ENCODE data around the gene EXOC3L4. TPM values are rescaled to one million over a fixed set of nuclear protein-coding genes. Genes with fewer than 3 reads are reported as not detected.

EXOC3L4 gene
- polyA plus RNA-seq, 1 donor (not counting 4 experiments of a cell fraction or from before 2014, with no cell fraction given), result not detected

DNA sequence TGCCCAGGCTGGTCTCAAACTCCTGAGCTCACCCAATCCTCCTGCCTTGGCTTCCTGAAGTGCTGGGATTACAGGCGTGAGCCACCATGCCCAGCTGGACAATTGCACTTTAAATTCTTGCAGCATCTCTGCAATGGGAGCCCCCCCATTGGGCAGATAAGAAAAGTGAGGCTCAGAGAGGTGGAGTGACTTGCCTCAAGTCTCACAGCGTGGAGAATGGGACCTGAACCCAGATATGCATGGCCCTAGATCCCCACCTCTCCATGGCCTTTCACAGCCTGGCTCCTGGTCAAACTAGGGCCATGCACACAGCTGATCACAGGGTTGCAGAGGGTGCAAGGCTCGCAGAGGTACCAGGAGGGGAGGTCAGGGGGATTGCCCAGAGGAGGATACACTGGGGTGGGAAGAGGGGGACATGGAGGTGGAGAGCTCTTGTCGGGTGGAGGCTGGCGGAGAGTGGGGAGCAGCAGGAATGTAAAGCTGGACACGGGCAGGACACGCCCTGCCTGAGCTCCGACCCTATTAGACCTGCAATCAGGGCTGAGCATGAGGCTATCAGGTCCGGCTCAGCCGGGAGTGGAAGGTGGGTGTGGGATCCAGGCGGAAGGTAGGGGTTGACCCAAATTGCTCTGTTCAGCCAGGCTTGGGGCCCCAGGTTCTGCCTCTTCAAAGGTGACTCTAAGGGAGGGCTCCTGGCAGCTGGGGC is 6.9 kb downstream of the EXOC3L4 start:
- Histone ChIP-seq H3K36me3 (ENCODE audit: control insufficient read depth in 2 of 2, extremely low read depth in 1 of 2, insufficient read depth in 2 of 2, low read length in 2 of 2) (no peaks in the 10 kb centered on the region), H3K27ac (ENCODE audit: control insufficient read depth, insufficient read depth, low read length) (no peak overlapping the region), H3K9me3 (ENCODE audit: control insufficient read depth, low read depth, low read length) (no peaks in the 10 kb centered on the region), H3K4me2 (ENCODE audit: control insufficient read depth, extremely low read depth, insufficient read depth, low read depth, low read length) (no peak overlapping the region), H3K9me1 (ENCODE audit: control insufficient read depth, extremely low read depth, insufficient read depth, low read length) (no peaks in the 10 kb centered on the region), H2AFZ (ENCODE audit: control insufficient read depth, low read length) (no peak overlapping the region), H3K4me1 (ENCODE audit: control insufficient read depth, extremely low read depth, insufficient read depth, low read length) (peaks cover 2% of the 10 kb centered on the region), H4K20me1 (ENCODE audit: control insufficient read depth, extremely low read depth, insufficient read depth, low read length) (peaks cover 2% of the 10 kb centered on the region), H3K4me3 (ENCODE audit: control insufficient read depth in 2 of 3, extremely low read depth in 1 of 3, insufficient read depth in 2 of 3, low read depth in 1 of 3, low read length in 3 of 3) (no peak overlapping the region), H3K27me3 (ENCODE audit: control insufficient read depth, extremely low read depth, insufficient read depth, low read length) (peaks cover 60% of the 10 kb centered on the region), H3K9ac (ENCODE audit: control insufficient read depth, extremely low read depth, insufficient read depth, low read length) (no peak overlapping the region), H3K79me2 (ENCODE audit: control insufficient read depth, insufficient read depth, low read length) (no peaks in the 10 kb centered on the region)
- dilution Hi-C loops (cut with MboI; ENCODE audit: extremely low pct_ligation_motif_present, low sequenced_read_pairs), result no loop called here
- TF ChIP-seq, protein P1, sequence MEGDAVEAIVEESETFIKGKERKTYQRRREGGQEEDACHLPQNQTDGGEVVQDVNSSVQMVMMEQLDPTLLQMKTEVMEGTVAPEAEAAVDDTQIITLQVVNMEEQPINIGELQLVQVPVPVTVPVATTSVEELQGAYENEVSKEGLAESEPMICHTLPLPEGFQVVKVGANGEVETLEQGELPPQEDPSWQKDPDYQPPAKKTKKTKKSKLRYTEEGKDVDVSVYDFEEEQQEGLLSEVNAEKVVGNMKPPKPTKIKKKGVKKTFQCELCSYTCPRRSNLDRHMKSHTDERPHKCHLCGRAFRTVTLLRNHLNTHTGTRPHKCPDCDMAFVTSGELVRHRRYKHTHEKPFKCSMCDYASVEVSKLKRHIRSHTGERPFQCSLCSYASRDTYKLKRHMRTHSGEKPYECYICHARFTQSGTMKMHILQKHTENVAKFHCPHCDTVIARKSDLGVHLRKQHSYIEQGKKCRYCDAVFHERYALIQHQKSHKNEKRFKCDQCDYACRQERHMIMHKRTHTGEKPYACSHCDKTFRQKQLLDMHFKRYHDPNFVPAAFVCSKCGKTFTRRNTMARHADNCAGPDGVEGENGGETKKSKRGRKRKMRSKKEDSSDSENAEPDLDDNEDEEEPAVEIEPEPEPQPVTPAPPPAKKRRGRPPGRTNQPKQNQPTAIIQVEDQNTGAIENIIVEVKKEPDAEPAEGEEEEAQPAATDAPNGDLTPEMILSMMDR (optimal IDR thresholded peaks at IDR 0.05 in 1 of 3, IDR thresholded peaks at IDR 0.05 in 1 of 3, conservative IDR thresholded peaks at IDR 0.05 in 1 of 3; ENCODE audit: extremely low read depth in 1 of 3, insufficient read depth in 2 of 3, low read length in 3 of 3), result no peak
- no peak for TF ChIP-seq EZH2 (IDR thresholded peaks at IDR 0.05; ENCODE audit: low read length)
- FAIRE-seq (no peak), DNase-seq (ENCODE audit: low read depth, low spot score) (no peak)

DNA sequence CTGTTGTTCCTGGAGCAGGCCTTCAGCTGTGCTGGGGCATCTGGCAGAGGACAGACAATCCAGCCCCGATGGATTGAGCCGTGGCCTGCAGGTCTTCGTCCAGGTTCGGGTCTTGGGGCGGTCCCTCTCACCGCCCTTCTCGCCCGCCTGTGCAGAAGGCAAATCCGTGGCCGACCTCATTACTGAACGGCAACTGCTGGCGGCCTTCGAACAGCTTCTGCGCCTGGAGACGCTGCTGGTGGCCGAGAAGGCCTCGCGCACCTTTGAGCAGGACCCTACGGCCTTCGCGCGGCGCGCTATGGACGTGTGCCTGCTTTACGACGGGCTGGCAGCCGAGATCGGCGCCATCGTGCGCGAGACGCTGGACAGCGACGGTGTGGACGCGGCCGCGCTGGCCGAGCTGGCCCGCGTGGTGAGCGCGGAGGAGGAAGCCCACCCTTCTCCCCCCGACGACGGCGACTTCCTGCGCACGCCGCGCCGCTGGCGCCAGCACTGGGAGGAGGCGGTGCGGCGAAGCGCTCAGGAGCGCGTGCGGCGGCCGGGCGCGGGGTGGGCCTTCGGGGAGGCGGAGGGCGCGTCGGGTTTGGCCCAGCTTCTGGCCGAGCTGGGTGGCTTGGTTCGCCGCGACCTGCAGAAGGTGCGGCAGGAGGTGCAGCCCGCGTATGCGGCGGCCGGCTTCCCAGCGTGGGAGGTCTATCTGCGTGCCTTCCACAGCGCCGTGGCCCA is 7.6 kb downstream of the EXOC3L4 start:
- dilution Hi-C loops (cut with MboI; ENCODE audit: extremely low pct_ligation_motif_present, low sequenced_read_pairs), result no loop called here
- no peak overlapping the region for H2AFZ ChIP-seq (ENCODE audit: control insufficient read depth, low read length)
- H3K4me2 ChIP-seq (ENCODE audit: control insufficient read depth, extremely low read depth, insufficient read depth, low read depth, low read length), result no peak overlapping the region
- no peaks in the 10 kb centered on the region for H3K36me3 ChIP-seq (ENCODE audit: control insufficient read depth in 2 of 2, extremely low read depth in 1 of 2, insufficient read depth in 2 of 2, low read length in 2 of 2)
- no peak overlapping the region for H3K9ac ChIP-seq (ENCODE audit: control insufficient read depth, extremely low read depth, insufficient read depth, low read length)
- no peak for DNase-seq (ENCODE audit: low read depth, low spot score)
- peaks cover 2% of the 10 kb centered on the region for H4K20me1 ChIP-seq (ENCODE audit: control insufficient read depth, extremely low read depth, insufficient read depth, low read length)
- no peaks in the 10 kb centered on the region for H3K9me1 ChIP-seq (ENCODE audit: control insufficient read depth, extremely low read depth, insufficient read depth, low read length)
- peaks cover 2% of the 10 kb centered on the region for H3K4me1 ChIP-seq (ENCODE audit: control insufficient read depth, extremely low read depth, insufficient read depth, low read length)
- TF ChIP-seq, protein P1 (optimal IDR thresholded peaks at IDR 0.05 in 1 of 3, IDR thresholded peaks at IDR 0.05 in 1 of 3, conservative IDR thresholded peaks at IDR 0.05 in 1 of 3; ENCODE audit: extremely low read depth in 1 of 3, insufficient read depth in 2 of 3, low read length in 3 of 3), result no peak
- TF ChIP-seq EZH2 (IDR thresholded peaks at IDR 0.05; ENCODE audit: low read length), result no peak
- no peak overlapping the region for H3K27ac ChIP-seq (ENCODE audit: control insufficient read depth, insufficient read depth, low read length)
- no peak overlapping the region for H3K4me3 ChIP-seq (ENCODE audit: control insufficient read depth in 2 of 3, extremely low read depth in 1 of 3, insufficient read depth in 2 of 3, low read depth in 1 of 3, low read length in 3 of 3)
- no peak for FAIRE-seq
- no peaks in the 10 kb centered on the region for H3K79me2 ChIP-seq (ENCODE audit: control insufficient read depth, insufficient read depth, low read length)
- no peaks in the 10 kb centered on the region for H3K9me3 ChIP-seq (ENCODE audit: control insufficient read depth, low read depth, low read length)
- peaks cover 59% of the 10 kb centered on the region for H3K27me3 ChIP-seq (ENCODE audit: control insufficient read depth, extremely low read depth, insufficient read depth, low read length)
